CMK (cell line): ENCODE measurements around the gene ZNF816.
A peak's percentile ranks its signal among the peaks of the same experiment; 100 is the strongest.
"Not testable (repeated sequence)": the region's sequence is repeated elsewhere in the genome, so short reads cannot be mapped to it uniquely, and the experiment has no call there.

Source experiments
- DNase-seq: peaks from one replicate; pipeline ENCODE4 v3.0.0-alpha.2; 2010; ENCODE audit warnings: low read depth

Gene ZNF816

DNA sequence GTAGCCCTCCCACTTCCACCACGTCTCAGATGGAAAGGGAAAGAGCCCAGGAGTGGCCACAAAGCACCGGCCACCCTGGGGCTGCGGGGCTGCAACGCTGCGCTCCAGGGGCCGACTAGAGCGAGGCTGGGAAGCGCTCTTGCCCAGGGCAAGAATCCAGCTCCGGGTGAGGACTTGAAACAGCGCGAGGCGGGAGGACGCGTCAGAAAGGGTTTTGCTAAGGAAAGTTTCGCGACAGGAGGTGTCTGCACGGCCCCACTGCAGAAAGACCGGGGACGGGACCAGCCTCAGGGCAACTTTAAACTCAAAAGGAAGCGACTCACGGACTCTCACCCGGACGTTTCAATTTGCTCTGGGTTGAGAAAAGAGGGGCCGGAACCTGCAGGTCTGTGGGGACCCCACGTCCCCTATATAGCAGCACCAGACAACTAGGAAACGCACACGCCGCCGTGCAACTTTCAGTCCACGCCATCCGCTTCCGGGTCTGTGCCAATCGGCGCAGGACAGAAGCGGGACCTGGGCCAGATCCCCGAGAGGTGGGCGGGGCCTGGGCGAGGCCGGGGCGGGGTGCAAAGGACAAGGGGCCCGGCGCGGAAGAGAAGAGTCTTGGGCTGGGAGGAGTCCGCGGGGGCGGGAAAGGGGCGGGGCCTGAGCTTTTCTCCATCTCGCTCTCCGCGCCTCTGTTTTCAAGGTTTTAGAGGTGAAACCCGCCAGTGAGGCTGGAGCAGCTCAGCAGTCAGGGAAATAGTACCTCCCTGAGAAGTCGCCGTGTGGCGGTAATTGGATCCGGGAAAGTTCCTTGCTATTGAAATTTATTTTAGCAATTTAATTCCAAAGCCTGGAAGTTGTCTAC is at the start of gene ZNF816:
TSS of gene ZNF816 (minus strand) at position 488 of the 853 bp plus-strand sequence. CDS start 6,792 bp downstream, outside the sequence.
- peak; percentile 96 for DNase-seq

DNA sequence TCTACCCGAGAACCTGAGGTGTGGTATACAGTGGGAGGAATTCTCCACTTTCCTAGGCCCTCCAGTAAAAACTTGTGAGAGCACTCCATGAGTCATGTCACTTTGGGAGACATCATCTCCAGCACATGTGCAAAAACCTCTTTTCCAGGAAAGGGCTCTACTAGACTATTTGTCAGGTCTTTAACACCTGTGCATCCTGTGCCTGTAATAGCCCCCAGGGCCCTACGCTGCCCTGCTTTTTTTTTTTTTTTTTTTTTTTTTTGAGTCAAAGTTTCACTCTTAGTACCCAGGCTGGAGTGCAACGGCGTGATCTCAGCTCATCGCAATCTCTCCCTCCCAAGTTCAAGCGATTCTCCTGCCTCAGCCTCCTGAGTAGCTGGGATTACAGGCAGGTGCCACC is 49.3 kb upstream of the ZNF816 start:
- DNase-seq: no peak

DNA sequence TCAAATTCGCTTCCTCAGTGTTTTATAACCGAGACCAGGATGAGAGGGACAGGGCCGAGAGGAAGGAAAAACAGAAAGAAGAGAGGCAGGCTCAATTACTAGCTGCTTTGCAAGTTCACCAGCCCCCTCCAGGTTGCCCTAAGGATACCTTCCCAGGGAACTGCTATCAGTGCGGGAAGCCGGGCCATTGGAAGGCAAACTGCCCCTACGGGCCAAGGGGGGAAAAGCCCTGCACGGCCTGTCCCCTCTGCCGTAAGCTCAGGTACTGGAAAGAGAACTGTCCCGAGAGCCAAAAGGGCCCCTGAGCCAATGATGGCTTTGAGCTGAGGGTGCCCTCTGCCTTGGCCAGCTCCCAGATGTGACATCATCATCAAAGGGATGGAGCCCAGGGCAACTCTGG is 47.8 kb upstream of the ZNF816 start:
- no peak for DNase-seq

DNA sequence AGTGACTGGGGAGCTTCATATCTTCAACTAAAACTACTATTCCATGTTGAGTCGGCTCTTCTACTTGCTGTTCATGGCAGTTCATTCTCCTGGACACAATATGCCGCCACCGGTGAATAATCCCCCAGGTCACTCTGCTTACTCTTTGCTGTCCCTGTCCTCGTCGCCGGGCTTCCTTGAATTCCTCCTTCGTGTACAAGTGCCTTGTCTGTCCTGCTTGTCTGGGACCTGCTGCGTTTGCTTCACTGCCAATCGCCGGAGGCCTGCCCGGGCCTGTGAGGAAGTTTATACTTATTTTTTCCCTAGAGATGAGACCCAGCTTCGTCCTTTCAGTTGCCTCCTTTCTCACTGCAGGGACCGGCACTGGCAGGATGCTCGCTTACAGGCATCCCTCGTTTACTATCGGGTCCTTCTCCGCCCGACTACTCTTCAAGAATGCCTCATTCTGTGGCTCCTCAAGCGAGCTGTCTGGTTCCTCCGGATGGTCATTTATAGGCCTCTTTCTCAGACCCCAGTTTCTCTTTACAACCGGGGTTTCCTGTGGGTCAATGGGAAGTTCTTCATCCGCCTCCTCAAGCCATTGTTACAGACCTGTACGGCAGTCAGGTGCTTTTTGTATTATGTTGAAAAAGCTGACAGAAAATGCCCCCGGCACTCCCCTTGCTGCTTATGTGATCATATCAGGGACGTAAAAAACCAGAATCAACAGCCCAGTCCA is 45.5 kb upstream of the ZNF816 start:
- no peak for DNase-seq

DNA sequence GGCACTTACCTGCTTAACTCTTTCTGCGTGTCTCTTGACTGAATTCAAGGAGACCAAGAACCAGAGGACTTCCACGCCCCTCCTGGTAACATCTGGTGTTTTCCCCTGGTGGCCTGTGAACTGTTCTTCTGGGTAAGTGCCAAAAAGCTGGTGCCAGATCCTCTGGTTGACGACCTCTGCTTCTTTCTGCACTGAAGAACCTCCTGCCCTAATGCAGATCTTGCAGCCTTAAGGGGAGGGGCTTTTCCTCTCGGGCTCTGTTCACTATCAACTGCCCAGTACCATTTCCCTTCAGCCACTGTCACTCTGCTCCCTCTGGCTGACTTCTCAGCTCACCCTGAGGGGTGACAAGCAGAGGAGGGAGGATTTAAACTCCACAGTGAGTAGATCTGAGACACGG is 44.9 kb upstream of the ZNF816 start:
- DNase-seq: no peak

DNA sequence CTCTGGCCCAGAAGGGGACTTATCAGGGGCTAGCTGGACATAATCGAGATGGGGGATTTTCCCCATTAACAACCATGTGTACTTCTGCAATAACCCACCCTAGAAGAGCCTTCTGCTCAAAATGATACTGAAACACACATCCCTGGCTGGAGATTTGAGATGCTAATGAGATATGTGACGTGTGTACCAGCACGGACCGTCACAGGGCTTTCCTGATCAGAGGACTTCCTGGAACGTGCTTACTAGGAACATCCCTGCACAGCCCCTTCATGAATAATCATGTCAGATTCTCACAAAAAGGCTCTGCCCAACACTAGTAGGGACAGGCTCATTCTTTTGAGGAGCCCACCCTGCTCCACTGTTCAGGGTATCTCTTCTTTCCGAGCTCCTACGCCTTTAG is 44.5 kb upstream of the ZNF816 start:
- no peak for DNase-seq

DNA sequence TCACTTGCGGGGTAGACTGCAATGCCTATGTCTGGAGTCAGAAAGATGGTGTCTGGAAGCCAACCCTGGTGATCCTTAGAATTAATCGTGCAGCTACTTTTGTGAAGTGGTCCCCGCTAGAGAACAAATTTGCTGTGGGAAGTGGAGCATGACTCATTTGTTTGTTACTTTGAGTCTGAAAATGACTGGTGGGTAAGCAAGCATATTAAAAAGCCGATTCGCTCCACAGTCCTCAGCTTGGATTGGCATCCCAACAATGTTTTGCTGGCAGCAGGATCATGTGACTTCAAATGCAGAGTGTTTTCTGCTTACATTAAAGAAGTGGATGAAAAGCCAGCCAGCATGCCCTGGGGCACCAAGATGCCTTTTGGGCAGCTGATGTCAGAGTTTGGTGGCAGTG is 41.6 kb upstream of the ZNF816 start:
- no peak for DNase-seq

DNA sequence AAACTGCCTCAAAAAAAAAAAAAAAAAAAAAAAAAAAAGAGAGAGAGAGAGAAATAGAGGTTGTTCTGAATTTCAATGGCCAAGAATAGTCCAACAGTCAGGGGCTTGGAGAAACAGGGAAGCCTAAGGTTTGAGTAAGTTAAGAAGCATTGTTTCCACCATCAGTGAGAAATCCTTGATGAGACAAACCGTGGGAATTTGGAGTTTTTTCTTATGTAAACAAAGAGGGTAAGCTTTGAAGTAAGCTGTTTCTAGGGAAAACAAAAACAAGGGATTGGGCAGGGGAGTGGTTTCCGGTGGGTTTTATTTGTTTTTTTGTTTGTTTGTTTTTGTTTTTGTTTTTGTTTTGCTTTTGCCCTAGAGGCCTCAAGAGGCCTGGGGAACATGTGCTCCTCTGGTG is 39.8 kb upstream of the ZNF816 start:
- DNase-seq: no peak

DNA sequence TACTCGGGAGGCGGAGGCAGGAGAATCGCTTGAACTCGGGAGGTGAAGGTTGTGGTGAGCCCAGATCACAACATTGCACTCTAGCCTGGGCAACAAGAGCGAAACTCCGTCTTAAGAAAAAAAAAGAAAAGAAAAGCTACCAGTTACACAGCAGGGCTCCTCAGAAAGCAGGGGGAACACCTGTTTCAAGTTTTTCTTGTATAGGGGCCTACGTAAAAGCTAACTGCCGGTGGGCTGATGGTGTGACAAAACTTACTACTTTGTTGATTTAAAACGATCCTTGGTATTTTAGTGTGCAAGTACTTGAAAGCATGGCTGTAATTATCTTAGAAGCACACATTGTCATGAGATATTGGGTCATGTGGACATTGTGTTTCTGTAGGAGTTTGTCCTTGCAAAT is 35.3 kb upstream of the ZNF816 start:
- no peak for DNase-seq

DNA sequence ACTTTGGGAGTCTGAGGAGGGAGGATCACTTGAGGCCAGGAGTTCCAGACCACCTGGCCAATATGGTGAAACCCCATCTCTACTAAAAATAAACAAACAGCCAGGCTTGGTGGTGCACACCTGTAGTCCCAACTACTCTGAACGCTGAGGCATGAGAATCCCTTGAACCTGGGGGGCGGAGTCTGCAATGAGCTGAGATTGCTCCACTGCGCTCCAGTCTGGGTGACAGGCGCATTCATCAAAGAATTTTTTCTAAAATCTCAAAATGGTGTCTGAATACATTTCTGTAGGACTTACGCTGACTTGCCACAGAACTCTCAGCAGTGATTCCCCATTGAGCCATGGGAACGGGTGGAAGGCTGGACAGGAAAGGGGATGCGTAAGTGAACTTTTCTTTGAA is 33.0 kb upstream of the ZNF816 start:
- no peak for DNase-seq

DNA sequence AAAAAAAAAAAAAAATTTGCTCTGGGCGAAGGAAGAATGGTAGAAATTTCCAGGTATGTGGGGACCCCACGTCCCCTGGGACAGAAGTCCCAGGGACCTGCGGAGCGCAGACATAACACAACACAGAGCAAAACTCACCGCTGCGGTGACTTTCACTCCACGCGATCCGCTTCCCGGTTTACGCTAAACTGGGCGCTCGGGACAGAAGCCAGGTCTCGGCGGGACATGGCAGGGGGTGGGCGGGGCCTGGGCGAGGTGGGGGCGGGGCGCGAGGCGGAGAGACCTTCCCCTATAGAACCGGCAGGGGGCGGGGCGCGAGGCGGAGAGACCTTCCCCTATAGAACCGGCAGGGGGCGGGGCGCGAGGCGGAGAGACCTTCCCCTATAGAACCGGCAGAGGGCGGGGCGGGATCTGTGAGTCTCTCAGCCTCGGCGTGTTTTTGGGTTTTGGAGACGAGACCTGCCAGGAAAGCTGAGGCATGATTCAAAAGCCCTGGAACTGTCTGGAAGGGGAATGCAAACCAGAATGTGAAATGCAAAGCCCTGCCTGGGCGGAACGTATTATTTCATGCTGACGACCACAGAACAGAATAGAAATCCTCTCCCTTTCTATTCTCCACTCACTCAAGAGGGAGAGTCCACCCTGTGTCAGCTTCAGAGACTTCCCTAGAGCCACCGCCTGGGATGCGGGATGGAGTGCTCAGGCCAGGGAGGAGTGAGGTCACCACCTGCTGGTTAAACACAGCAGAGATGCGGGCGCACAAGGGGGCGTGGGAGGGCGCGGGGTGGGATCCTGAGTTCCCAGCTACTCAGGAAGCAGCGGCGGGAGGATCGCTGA is 30.9 kb upstream of the ZNF816 start:
- DNase-seq: no peak

DNA sequence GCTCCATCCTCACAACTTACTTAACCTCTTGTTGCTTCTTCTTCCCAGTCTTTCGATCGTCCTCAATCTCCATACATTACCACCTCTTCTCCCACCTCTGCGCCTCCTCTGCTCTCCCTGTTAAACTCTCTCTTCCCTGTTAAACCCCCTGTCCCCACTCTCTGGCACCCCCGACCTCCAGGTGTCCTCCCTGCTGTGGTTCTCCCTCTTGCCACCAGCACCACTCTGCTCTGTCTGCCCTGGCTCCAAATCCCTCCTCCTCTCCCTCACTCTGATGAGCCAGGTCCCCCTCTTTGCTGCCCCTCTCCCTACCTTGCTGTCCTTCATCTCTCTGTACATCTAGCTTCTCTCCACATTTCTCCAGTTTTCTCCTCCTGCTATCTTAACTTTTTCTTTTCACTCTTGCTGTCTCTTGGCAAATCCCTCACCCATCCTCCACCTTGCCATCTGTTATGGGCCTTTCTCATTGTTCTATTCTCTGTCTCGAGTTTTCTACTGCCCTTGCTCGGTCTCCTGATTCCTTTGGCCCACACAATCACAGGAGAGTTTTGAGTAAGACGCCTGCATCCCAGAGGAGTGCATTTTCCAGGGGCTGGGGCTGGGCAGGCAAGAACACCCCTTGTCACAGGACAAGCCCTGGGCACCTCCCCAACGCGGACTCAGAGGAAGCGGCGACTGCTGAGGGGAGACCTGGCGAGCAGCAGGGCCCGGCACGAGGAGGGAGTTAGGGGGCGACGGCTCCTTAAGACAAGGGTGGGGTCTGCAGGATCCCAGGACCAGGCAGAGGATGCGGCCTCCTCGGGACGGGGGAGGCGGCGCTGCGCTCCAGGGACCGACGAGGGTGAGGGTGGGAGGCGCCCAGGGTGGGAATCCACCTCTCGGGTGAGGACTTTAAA is 29.7 kb upstream of the ZNF816 start:
- DNase-seq: no peak

DNA sequence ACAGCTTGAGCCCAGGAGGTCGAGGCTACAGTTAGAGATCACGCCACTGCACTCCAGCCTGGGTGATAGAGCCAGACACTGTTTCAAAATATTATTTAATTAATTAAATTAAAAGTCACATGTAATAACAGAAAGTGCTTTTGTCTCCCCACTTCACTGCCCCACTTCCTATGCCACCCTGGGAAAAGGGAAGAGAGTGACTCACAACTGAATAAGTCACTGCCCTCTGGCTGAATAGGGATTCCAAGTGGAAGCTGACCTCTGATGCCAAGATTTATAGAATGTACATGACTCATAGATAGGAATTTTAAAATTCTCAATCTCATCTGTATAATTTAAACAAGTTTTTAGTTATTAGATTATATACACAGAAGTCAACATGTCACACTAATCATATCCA is 28.8 kb upstream of the ZNF816 start:
- no peak for DNase-seq

DNA sequence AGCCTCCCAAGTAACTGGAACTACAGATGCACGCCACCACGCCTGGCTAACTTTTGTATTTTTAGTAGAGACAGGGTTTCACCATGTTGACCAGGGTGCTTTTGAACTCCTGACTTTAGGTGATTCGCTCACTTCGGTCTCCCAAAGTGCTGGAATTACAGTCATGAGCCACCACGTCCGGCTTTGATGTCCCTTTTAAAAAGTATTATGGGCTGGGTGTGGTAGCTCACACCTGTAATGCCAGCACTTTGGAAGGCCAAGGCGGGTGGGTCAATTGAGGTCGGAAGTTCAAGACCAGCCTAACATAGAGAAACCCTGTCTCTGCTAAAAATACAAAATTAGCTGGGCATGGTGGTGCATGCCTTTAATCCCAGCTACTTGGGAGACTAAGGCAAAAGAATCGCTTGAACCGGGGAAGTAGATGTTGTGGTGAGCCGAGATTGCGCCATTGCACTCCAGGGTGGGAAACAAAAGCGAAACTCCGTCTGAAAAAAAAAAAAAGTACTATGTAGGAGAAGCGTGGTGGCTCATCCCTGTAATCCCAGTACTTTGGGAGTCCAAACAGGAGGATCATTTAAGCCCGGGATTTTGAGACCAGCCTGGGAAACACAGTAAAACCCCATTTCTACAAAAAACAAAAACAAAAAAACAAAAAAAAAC is 28.2 kb upstream of the ZNF816 start:
- no peak for DNase-seq

DNA sequence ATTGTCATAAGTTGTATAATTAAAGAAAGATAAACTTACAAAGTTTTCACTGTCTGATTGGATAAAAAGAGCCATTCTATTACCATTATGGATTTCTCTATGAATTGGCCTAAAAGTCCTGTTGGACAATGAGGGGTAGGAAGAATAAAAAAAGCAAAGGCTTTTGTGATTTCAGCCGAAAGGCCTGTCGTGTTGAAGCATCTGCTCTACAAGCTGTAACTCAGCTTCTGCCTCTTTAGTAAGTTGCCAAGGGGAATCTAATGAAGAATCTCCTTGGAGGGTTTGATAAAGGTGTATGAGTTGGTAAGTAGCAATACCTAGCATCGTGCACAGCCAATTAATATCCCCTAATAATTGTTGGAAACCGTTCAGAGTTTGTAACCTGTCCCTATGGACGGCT is 25.8 kb upstream of the ZNF816 start:
- no peak for DNase-seq

DNA sequence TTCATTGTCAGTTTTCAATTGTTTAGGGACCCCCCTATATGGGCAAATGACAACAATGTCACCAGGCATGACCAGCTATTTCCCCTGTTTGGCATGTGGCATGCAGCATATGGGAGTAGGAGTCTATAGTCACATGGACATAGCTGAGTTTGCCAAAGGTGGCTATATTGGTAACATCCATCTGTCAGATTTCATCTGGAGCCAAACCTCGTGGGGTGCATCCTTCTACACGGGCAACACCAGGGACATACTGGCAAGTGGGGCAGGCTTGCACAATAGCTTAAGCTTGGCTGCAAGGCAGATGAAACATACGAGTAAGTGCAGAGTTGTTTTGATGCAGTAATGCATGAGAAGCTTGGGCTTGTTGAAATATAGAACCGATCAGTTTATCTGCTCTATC is 24.5 kb upstream of the ZNF816 start:
- no peak for DNase-seq

DNA sequence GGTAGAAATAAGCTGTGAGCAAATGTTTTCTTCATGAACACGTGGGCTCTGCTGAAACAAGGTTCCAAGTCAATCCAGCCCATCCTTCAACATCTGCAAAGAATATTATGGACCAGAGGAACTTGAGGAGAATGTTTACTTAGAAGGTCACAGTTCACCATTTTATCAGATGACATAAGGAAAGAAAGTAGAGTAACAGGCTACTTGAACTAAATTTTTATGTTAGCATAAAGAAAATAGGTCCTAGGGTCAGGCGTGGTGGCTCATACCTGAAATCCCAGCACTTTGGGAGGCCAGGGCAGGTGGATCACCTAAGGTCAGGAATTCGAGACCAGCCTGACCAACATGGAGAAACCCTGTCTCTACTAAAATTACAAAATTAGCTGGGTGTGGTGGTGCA is 20.5 kb upstream of the ZNF816 start:
- DNase-seq: not testable (repeated sequence)

DNA sequence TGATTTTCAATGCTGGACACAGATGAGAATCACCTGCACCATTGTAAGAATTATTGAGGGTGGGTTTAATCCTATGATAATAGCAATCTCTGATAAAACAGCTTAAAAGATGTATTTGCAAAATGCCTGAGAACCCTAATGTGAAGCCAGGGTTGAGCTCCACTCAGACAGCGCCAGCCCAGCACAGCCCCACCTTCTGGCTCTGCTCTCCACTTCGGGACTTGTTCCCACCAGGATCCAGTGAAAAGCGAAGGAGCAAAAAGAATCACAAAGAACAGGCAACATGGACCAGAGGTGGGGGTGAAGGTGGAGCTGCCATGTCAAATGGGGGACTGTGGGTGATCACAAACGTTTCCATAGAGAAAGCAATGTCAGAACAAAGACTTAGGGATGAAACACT is 18.6 kb upstream of the ZNF816 start:
- DNase-seq: no peak

DNA sequence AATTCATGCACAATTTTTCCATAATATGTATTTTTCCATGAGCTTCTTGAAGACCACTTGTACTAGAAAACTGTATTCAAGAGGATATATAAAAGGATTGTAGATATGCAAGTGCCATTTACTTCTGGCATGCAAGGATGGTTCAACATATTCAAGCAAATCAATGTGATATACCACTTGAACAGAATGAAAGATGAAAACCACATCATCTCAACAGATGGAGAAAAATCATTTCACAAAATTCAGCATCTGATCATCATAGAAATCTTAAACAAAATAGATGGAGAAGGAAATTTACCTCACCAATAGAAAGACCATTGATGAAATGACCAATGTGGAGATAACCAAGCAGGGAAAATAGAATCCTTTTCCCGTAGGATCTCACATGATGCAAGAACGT is 5.1 kb upstream of the ZNF816 start:
- no peak for DNase-seq

DNA sequence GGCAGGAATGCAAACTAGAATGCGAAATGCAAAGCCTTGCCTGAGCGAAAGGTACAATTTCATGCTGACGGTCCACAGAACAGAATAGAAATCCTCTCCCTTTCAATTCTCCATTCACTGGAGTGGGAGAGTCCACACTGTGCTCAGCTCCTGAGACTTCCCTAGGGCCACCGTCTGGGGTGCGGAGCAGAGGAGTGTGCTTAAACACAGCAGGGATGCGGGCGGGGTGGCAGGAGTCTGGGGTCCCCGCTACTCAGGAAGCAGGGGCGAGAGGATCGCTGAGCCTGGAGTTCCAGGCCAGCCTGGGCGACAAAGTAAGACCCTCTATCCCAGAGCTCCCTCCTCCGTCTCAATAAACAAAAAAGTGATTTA is 552 bp upstream of the ZNF816 start:
- no peak for DNase-seq

DNA sequence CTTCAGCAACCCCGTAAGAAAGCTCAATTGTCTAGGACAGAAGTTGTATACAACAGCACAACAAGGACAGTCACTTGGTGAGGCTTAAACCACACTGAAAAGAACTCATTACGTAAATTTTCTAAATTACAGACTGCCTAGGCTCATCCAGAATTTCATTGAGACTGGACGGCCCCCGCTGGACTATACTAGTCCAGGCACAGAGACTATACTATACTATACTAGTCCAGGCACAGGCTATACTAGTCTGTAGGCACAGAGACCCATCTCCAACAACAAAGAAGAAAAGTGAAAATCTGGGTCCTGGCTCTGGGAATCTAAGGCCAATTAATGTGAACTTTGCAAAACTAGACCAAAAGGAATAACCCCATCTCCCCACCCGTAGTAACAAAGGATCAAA is 700 bp downstream of the ZNF816 start:
- no peak for DNase-seq
